ENCODE measurements around the gene CALM3.

GRCh38 chr19:46571495-46571894 is 29.6 kb upstream of the CALM3 start:
- TF ChIP-seq CTCF (IDR thresholded peaks at IDR 0.05) (peak in 2 of 6 experiments; percentile 4 to 9), POLR2A (IDR thresholded peaks at IDR 0.05) (no peak)

All from thyroid gland (tissue), 4 donors.